HepG2 (cell line): Measurements from ENCODE around the gene RNF213. TPM values are rescaled to one million over a fixed set of nuclear protein-coding genes. Genes with fewer than 3 reads are reported as not detected.

ENCODE experiments used
- ARHGAP35 ChIP-seq: sonication (generic); formaldehyde crosslinking; IDR thresholded peaks from 2 replicates; pipeline ENCODE4 v1.9.0; 2022; ENCODE audit warnings: mild to moderate bottlenecking, inconsistent platforms, moderate library complexity, missing genetic modification reagents, borderline replicate concordance
- CBX1 ChIP-seq: IDR thresholded peaks from one replicate; pipeline ENCODE4 v1.6.1; 2016; ENCODE audit warnings: antibody characterized with exemption, low read depth
- FOSL2 ChIP-seq: sonication (generic); formaldehyde crosslinking; IDR thresholded peaks from 2 replicates; pipeline ENCODE4 v1.4.0; 2020; ENCODE audit warnings: missing genetic modification reagents
- GATAD2A ChIP-seq: IDR thresholded peaks from 2 replicates; pipeline ENCODE4 v1.6.1; 2016
- HMG20A ChIP-seq: IDR thresholded peaks from 2 replicates; pipeline ENCODE4 v1.6.1; 2016; ENCODE audit warnings: borderline replicate concordance
- KDM5A ChIP-seq: fragments of 200-600 bp; sonication (generic); IDR thresholded peaks from 2 replicates; pipeline ENCODE4 v1.7.0; 2018; ENCODE audit warnings: antibody characterized with exemption, mild to moderate bottlenecking, low read length, borderline replicate concordance
- KLF9 ChIP-seq: IDR thresholded peaks from 2 replicates; pipeline ENCODE4 v1.6.1; 2016; ENCODE audit warnings: low read depth
- MAFK ChIP-seq, 2 experiments: IDR thresholded peaks in 1 of 2; conservative IDR thresholded peaks in 1 of 2; 2 replicates each; pipeline ENCODE4 v1.6.1; 2011; ENCODE audit warnings: improper control_type of control experiment in 2 of 2, low read length in 2 of 2
- MED8 ChIP-seq: sonication (generic); formaldehyde crosslinking; IDR thresholded peaks from 2 replicates; pipeline ENCODE4 v1.8.1; 2023; ENCODE audit warnings: mild to moderate bottlenecking, missing genetic modification reagents; ENCODE audit not compliant: insufficient replicate concordance
- MXI1 ChIP-seq: IDR thresholded peaks from 3 replicates; pipeline ENCODE4 v1.6.1; 2012; ENCODE audit warnings: low read depth, low read length, inconsistent platforms, borderline replicate concordance
- SIN3A ChIP-seq: IDR thresholded peaks from 2 replicates; pipeline ENCODE4 v1.6.1; 2011; ENCODE audit warnings: low read depth, mild to moderate bottlenecking, control low read depth, low read length, borderline replicate concordance
- SOX5 ChIP-seq: IDR thresholded peaks from 2 replicates; pipeline ENCODE4 v1.6.1; 2016; ENCODE audit warnings: borderline replicate concordance
- TBP ChIP-seq: sonication (generic); formaldehyde crosslinking; IDR thresholded peaks from 2 replicates; pipeline ENCODE4 v1.5.0; 2020; ENCODE audit warnings: missing genetic modification reagents
- ZNF10 ChIP-seq: sonication (generic); formaldehyde crosslinking; IDR thresholded peaks from 2 replicates; pipeline ENCODE4 v1.4.0; 2020; ENCODE audit warnings: mild to moderate bottlenecking, low read depth, missing genetic modification reagents, borderline replicate concordance
- ZNF256 ChIP-seq: sonication (generic); formaldehyde crosslinking; conservative IDR thresholded peaks from 2 replicates; pipeline ENCODE4 v1.4.0; 2020; ENCODE audit warnings: missing genetic modification reagents
- ZNF335 ChIP-seq: sonication (generic); formaldehyde crosslinking; IDR thresholded peaks from 2 replicates; pipeline ENCODE4 v1.4.0; 2020; ENCODE audit warnings: missing genetic modification reagents
- ZNF672 ChIP-seq: sonication (generic); formaldehyde crosslinking; IDR thresholded peaks from 2 replicates; pipeline ENCODE4 v1.8.1; 2022; ENCODE audit warnings: missing genetic modification reagents
- ZNF790 ChIP-seq: sonication (generic); formaldehyde crosslinking; IDR thresholded peaks from 2 replicates; pipeline ENCODE4 v1.8.0; 2022; ENCODE audit warnings: missing genetic modification reagents, mild to moderate bottlenecking, borderline replicate concordance
- polyA plus RNA-seq, 8 experiments: library from polyadenylated mRNA; depleted of rRNA in 3 of 8; stranded (reverse) in 7 of 8; unstranded in 1 of 8; fragments of >200 nt; fragmentation: Illumina TruSeq in 4 of 8; extraction: Trizol in 4 of 8; gene quantifications; 2 replicates each; pipeline versions ENCODE4 v1.2.1 to v1.2.3, GENCODE V29; 2011 to 2016; ENCODE audit warnings: low read depth in 4 of 8, missing spikeins in 1 of 8, mixed read lengths in 1 of 8; ENCODE audit not compliant: insufficient read depth in 1 of 8
- total RNA-seq, 5 experiments: library from RNA; depleted of rRNA; stranded (reverse); fragments of >200 nt; fragmentation: Illumina TruSeq; extraction: Trizol; gene quantifications; 2 replicates each; pipeline ENCODE4 v1.2.3, GENCODE V29; 2016; ENCODE audit warnings: low read depth in 1 of 5
- TF ChIP-seq, protein P1 (sequence below): sonication (generic); formaldehyde crosslinking; IDR thresholded peaks from 2 replicates; pipeline ENCODE4 v1.4.0; 2020; ENCODE audit warnings: missing genetic modification reagents, borderline replicate concordance
- TF ChIP-seq, protein P2 (sequence below): IDR thresholded peaks from 2 replicates; pipeline ENCODE4 v1.6.1; 2016; ENCODE audit warnings: missing genetic modification reagents, missing compliant biosample characterization
- TF ChIP-seq, protein P3 (sequence below): sonication (generic); formaldehyde crosslinking; IDR thresholded peaks from 2 replicates; pipeline ENCODE4 v1.4.0; 2020; ENCODE audit warnings: mild to moderate bottlenecking, missing genetic modification reagents

Gene RNF213
- total and polyA plus RNA-seq, 2 of the 13 experiments (the other 11 are each of a cell fraction or from before 2014, with no cell fraction given): 38.6 to 38.7 TPM

DNA sequence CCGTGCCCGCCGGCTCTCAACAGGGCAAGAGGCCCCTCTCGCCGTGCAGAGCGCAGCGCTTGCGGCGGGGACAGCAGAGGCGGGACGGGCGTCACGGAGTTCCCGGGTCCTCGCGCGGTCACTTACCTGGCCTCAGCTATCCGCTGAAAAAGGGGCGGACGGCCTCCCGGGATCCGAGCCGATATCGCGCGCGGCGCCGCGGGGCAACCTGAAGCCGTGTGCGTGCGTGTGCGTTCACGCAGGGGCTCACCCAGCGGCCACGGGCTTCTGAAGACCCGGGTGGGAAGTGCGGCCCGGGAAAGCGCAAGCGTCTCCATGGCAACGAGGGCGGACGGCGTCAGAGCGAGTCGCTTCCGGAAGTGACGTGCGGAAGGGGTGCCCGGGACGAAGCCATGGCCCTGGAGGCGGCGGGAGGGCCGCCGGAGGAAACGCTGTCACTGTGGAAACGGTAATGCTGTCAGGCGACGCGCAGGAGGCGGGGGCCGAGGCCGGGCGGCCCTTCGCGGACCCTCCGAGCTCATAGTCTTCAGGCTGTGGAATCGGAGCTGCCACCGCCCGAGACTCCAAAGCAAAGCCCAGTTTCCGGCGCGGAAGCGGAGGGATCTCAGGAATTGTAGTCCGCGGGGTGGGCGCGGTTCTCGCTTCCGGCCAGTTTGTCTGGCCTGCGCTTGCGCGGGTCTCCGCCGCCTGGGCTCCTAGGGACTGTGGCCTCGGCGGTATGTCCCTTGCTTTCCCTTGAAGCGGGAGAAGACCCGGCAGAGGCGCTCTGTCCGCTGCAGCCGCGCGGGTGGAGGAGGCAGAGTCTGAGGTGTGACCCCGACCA is 154.4 kb downstream of the RNF213 start, which contains the start of gene ENDOV (continued):
- TF ChIP-seq ZNF10 (CRISPR knock-in tag): no peak
- TF ChIP-seq ARHGAP35 (CRISPR knock-in tag): peak; percentile 28; the same call in 1 of the 2 replicates
- TF ChIP-seq MAFK (conservative IDR thresholded peaks at IDR 0.05 in 1 of 2, IDR thresholded peaks at IDR 0.05 in 1 of 2; ENCODE audit: low read length in 2 of 2): no peak
- peak; percentile 26; the same call in 1 of the 2 replicates for TF ChIP-seq ZNF790 (CRISPR knock-in tag)
- TF ChIP-seq KDM5A: peak; percentile 97
- TF ChIP-seq, protein P1, sequence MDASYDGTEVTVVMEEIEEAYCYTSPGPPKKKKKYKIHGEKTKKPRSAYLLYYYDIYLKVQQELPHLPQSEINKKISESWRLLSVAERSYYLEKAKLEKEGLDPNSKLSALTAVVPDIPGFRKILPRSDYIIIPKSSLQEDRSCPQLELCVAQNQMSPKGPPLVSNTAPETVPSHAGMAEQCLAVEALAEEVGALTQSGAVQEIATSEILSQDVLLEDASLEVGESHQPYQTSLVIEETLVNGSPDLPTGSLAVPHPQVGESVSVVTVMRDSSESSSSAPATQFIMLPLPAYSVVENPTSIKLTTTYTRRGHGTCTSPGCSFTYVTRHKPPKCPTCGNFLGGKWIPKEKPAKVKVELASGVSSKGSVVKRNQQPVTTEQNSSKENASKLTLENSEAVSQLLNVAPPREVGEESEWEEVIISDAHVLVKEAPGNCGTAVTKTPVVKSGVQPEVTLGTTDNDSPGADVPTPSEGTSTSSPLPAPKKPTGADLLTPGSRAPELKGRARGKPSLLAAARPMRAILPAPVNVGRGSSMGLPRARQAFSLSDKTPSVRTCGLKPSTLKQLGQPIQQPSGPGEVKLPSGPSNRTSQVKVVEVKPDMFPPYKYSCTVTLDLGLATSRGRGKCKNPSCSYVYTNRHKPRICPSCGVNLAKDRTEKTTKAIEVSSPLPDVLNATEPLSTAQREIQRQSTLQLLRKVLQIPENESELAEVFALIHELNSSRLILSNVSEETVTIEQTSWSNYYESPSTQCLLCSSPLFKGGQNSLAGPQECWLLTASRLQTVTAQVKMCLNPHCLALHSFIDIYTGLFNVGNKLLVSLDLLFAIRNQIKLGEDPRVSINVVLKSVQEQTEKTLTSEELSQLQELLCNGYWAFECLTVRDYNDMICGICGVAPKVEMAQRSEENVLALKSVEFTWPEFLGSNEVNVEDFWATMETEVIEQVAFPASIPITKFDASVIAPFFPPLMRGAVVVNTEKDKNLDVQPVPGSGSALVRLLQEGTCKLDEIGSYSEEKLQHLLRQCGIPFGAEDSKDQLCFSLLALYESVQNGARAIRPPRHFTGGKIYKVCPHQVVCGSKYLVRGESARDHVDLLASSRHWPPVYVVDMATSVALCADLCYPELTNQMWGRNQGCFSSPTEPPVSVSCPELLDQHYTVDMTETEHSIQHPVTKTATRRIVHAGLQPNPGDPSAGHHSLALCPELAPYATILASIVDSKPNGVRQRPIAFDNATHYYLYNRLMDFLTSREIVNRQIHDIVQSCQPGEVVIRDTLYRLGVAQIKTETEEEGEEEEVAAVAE (CRISPR knock-in tag): peak; percentile 59; the same call in 1 of the 2 replicates
- peak; percentile 44 for TF ChIP-seq FOSL2 (CRISPR knock-in tag)
- TF ChIP-seq CBX1: peak; percentile 29
- TF ChIP-seq ZNF672 (CRISPR knock-in tag): peak; percentile 39; the same call in 1 of the 2 replicates
- TF ChIP-seq SOX5: peak; percentile 43; the same call in 1 of the 2 replicates
- TF ChIP-seq KLF9: peak; percentile 90; the same call in 1 of the 2 replicates
- TF ChIP-seq GATAD2A (CRISPR knock-in tag): peak; percentile 24; the same call in 1 of the 2 replicates
- peak; percentile 98 for TF ChIP-seq ZNF335 (CRISPR knock-in tag)
- peak; percentile 65; the same call in 1 of the 2 replicates for TF ChIP-seq ZNF256 (CRISPR knock-in tag)
- TF ChIP-seq, protein P2, sequence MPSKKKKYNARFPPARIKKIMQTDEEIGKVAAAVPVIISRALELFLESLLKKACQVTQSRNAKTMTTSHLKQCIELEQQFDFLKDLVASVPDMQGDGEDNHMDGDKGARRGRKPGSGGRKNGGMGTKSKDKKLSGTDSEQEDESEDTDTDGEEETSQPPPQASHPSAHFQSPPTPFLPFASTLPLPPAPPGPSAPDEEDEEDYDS (CRISPR knock-in tag): peak; percentile 66; the same call in 1 of the 2 replicates
- no peak for TF ChIP-seq TBP (CRISPR knock-in tag)
- no peak for TF ChIP-seq HMG20A (CRISPR knock-in tag)
- TF ChIP-seq MXI1: peak; percentile 88; the same call in 2 of the 3 replicates
- peak; percentile 93 for TF ChIP-seq SIN3A
- TF ChIP-seq, protein P3, sequence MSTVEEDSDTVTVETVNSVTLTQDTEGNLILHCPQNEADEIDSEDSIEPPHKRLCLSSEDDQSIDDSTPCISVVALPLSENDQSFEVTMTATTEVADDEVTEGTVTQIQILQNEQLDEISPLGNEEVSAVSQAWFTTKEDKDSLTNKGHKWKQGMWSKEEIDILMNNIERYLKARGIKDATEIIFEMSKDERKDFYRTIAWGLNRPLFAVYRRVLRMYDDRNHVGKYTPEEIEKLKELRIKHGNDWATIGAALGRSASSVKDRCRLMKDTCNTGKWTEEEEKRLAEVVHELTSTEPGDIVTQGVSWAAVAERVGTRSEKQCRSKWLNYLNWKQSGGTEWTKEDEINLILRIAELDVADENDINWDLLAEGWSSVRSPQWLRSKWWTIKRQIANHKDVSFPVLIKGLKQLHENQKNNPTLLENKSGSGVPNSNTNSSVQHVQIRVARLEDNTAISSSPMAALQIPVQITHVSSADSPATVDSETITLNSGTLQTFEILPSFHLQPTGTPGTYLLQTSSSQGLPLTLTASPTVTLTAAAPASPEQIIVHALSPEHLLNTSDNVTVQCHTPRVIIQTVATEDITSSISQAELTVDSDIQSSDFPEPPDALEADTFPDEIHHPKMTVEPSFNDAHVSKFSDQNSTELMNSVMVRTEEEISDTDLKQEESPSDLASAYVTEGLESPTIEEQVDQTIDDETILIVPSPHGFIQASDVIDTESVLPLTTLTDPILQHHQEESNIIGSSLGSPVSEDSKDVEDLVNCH (CRISPR knock-in tag): no peak
- peak; percentile 80 for TF ChIP-seq MED8
